IPS DF 4.7 (cell line): ENCODE measurements around the gene MRTFB.
A peak's percentile ranks its signal among the peaks of the same experiment; 100 is the strongest.
"Not testable (repeated sequence)": the region's sequence is repeated elsewhere in the genome, so short reads cannot be mapped to it uniquely, and the experiment has no call there.

Source experiments
- DNase-seq: peaks from one replicate; pipeline ENCODE4 v3.0.0-alpha.2; 2013; ENCODE audit warnings: low spot score; ENCODE audit errors: extremely low read depth

MRTFB gene, protein sequence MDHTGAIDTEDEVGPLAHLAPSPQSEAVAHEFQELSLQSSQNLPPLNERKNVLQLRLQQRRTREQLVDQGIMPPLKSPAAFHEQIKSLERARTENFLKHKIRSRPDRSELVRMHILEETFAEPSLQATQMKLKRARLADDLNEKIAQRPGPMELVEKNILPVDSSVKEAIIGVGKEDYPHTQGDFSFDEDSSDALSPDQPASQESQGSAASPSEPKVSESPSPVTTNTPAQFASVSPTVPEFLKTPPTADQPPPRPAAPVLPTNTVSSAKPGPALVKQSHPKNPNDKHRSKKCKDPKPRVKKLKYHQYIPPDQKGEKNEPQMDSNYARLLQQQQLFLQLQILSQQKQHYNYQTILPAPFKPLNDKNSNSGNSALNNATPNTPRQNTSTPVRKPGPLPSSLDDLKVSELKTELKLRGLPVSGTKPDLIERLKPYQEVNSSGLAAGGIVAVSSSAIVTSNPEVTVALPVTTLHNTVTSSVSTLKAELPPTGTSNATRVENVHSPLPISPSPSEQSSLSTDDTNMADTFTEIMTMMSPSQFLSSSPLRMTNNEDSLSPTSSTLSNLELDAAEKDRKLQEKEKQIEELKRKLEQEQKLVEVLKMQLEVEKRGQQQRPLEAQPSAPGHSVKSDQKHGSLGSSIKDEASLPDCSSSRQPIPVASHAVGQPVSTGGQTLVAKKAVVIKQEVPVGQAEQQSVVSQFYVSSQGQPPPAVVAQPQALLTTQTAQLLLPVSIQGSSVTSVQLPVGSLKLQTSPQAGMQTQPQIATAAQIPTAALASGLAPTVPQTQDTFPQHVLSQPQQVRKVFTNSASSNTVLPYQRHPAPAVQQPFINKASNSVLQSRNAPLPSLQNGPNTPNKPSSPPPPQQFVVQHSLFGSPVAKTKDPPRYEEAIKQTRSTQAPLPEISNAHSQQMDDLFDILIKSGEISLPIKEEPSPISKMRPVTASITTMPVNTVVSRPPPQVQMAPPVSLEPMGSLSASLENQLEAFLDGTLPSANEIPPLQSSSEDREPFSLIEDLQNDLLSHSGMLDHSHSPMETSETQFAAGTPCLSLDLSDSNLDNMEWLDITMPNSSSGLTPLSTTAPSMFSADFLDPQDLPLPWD

DNA sequence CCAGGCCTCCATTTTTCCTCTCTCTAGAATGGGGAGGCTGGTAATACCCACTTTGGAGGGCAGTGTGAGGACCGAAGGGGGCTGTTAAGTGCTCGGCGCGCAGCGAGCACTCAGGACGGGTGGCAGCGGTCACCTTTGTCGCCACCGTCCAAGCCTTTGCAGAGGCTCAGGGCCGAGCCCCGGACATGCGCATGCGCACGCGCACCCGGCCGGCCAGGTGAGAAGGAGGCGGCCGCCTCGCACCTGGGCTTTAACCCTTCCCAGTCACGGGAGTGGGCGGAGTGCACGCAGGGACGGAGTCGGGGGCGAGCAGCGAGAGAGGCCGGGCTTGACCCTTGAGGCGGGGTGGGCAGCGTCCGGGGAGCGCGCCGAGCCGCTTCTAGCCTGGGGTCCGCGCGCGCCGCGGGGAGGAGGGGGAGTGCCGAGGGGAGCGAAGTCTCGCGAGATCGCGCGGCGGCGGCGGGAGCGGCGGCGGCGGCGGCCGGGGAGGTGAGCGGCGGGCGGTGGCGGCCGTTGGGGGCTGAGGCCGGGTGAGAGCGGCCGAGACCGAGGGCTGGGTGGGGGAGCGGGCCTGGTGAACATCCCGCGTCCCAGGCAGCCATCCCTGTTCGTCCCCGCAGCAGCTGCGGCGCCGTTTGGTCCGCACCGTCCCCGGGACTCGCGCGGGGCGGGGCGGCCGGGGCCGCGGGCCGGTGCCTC lies at the start of gene MRTFB:
MRTFB (plus strand) TSS at position 443 of the 699 bp plus-strand sequence. CDS start 69,288 bp downstream, outside the sequence.
- peak; percentile 19 for DNase-seq

DNA sequence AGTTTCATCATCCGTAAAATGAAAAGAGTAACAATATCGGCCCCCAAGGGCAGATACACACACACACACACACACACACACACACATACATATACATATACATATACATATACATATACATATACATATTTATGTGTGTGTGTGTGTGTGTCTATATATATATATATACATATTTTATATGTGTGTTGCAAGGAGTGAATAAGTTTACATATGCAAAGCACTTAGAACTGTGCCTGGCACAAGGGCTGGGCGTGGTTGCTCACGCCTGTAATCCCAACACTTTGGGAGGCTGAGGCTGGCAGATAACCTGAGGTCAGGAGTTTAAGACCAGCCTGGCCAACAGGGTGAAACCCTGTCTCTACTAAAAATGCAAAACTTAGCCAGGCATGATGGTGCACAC lies 47.6 kb upstream of the MRTFB start:
- not testable (repeated sequence) for DNase-seq

DNA sequence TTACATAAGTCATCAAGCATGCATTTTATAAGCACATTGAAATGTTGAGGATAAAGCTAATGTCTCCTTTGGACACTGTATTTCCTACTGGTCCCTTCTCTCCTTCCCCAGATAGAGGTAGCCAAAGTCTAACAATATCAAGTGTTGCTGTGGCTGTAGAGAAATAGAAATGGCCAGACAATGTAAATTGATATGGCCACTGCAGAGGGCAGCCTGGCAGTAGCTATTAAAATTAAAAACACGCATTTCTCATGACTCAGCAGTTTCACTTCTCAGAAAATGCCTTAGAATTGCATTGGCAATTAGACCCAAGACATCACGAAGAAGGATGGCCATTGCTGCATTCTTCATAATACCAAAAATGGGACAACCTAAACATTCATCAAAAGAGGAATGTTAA lies 46.8 kb upstream of the MRTFB start:
- DNase-seq, result no peak

DNA sequence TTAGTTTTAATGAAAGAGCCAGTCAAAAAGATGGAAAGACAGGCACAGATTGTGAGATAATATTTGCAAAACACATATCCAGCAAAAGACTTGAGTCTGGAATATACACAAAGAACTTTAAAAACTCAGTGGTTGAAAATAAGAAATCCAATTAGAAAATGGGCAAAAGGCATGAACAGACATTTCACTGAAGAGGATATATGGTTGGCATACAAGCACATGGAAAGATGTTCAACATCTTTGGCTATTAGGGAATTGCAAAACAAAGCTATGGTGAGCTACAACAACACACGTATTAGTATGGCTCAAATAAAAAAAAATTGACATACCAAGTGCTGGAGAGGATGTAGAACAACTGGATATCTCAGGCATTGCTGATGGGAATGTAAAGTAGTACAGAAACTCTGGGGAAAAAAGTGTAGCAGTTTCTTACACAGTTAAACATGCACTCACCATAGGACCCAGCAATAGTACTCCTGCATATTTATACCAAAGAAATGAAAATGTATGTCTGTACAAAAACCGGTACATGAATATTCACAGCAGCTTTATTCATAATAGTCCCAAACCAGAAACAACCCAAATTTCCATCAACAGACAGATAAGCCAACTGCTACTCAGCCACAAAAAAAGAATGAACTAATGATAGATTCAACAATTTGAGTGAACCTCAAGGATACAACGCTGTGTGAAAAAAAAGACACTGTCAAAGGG lies 44.4 kb upstream of the MRTFB start:
- no peak for DNase-seq

DNA sequence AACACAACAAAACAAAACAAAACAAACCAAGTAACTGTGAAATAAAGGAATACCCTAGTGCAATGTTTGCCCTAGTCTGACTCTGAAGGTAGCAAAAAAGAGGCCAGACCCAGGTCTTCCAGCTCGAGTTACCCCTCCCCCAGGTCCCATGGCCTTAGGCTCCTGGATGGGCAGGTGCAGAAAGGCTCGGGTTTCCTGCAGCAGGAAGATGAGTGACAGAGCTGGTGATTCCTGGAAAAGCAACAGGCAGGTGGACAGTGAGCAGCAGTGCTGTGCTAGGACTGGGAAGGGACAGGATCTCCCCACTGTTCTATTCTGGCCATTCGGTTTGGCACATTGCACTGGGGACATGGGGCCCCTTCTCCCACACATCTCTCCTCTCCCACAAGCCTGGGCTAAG lies 42.9 kb upstream of the MRTFB start:
- no peak for DNase-seq

DNA sequence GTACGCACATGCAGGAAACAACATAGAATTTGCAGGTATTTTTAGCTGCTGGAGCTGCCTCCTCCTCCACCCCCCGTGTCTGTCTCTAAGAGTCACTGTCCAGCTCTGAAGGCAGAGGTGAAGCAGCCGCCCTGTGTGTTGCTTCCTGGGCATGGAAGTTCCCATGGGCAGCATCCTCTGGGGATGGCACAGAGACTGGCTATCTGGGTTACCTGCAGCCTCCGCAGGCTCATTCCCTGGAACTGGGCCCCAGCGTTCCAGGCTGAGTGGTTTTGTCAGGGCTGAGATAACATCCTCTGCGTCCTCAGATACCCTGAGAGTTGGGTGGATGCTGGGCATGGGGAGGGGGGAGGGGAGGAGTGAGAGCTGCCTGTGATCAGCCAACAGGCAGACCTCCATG lies 41.5 kb upstream of the MRTFB start:
- no peak for DNase-seq

DNA sequence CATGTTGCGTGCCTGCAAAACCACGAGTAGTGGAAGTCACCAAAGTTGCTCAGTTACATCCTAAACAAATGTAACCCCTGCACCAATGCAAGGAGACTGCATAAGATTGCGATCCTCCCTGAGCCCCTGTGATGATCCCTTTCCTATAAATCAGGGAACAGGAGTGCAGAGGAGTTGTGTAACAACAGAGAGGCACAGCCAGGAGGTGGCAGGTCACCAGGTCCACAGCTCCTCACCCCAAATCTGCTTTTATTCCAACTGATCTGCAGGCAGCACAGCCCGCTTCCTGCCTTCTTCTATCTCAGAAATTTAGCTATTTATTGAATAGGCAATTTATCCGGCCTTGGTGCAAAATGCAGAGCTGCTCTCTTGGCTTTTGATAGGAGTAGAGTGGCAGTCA lies 36.0 kb upstream of the MRTFB start:
- no peak for DNase-seq

DNA sequence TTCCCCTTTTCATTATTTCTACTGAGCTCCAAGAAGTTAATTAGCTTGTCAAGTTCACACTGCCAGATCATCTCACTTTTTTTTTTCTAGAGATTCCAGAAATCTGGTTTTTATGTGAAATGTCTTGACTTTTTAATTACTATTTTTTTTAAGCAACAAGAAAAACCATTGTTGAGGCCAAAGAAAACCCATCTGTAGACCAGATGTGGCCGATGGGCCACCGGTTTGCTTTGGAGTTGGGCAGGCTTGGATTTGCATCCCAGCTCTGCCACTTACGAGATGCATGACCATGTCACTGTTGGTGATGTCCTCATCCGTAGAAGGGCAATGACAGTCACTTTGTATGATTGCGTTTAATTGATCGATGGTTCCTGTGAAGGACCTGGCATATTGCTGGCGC lies 34.2 kb upstream of the MRTFB start:
- DNase-seq, result no peak

DNA sequence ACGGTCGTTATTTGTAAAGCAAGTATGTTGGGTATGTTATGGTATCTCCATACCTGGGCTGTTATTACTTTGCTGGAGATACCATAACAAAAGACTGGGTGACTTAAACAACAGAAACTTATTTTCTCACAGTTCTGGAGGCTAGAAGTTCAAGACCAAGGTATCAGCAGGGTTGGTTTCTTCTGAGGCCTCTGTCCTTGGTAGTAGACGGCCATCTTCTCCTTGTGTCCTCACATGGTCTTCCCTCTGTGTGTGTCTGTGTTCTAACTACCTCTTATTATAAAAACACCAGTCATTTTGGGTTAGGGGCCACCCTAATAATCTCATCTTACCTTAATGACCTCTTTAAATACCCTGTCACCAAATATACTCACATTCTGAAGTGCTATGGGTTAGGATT lies 33.2 kb upstream of the MRTFB start:
- DNase-seq, result no peak

DNA sequence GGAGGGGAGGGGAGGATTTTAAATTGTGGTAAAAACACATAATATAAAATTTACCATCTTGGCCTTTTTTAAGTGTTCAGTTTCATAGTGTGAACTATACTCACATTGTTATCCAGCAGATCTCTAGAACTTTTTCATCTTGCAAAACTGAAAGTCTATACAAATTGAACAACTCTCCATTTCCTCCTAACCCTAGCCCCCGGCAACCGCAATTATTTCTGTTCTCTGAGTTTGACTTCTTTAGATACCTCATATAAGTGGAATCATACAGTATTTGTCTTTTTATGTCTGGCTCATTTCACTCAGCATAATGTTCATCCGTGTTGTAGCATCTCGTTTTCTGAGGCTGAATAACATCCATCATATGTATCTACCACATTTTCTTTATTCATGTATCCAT lies 30.0 kb upstream of the MRTFB start:
- DNase-seq, result no peak

DNA sequence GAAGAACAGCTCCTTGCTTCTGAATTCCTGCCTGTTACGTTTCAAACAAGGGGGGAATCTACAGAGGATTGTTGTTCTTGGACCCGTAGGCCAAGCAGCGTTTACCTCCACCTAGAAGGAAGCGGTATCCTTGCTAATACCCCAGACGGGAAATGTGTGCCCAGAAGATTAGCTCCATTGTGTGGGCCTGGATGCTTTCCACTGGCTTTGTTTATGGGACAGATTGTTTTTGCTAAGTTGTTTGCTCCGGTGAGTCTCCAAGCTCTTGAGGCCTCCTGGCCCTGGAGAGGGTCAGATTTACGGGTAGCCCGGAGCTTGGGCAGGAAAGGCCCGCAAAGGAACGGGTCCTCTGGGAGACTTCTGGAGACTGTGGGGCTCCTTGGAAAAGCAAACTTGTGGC lies 28.4 kb upstream of the MRTFB start:
- DNase-seq, result no peak

DNA sequence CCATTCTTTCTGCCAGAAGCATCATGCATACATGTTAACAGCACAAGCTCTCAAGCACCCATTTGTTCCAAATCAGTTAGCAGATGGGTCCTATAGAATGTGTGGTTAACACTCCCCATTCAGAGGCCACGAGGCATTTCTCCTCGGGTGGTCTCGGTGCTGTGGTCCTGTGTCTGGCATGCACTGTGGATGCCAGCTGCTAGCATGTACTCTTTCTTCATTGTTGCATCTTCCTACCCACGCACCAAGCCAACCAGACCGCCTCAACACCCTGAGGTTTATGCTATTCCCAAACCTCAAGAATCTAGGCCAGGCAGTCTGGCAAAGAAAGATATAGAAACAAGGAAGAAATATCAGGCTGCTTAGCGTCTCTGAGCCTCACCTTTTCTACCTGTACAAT lies 27.8 kb upstream of the MRTFB start:
- DNase-seq, result no peak

DNA sequence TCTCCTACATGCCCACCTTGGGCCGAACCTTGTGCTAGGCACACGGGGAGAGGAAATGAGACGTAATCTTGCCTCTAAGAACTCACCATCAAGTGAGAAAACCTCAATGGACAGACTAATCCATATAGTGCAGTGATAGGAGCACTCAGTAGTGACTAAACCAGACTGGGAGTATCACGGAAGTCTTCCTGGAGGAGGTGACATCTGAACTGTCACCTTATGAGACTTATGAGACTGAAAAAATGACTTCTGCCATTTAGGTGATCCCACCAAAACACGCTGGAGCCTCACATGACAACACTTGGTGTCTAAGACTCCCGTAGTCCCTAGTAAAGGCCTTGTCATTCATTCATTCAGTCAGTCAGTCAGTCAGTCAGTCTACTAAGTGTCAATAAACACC lies 27.3 kb upstream of the MRTFB start:
- no peak for DNase-seq

DNA sequence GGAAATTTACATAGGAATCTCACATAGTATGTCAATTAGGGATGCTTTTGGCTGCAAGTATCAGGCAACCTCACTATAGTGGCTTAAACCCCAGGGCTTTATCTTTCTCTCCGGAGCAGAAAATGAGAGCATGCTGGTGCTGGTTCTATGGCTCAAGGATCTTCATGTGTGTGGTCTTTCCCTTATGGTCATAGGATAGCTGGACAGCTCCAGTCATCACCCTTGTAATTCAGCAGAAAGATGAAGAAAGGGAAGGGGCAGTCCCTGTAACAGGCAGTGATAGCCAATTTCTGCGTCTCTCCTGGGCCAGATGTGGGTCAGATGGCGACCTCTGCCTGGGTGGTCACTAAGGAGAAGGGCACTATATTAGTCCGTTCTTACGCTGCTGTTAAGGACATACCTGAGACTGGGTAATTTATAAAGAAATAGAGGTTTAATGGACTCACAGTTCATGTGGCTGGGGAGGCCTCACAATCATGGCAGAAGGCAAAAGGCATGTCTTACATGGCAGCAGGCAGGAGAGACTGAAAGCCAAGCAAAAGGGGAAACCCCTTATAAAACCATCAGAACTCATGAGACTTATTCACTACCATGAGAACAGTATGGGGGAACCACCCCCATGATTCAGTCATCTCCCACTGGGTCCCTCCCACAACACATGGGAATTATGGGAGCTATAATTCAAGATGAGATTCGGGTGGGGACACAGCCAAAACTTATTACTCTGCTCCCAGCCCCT lies 23.8 kb upstream of the MRTFB start:
- not testable (repeated sequence) for DNase-seq

DNA sequence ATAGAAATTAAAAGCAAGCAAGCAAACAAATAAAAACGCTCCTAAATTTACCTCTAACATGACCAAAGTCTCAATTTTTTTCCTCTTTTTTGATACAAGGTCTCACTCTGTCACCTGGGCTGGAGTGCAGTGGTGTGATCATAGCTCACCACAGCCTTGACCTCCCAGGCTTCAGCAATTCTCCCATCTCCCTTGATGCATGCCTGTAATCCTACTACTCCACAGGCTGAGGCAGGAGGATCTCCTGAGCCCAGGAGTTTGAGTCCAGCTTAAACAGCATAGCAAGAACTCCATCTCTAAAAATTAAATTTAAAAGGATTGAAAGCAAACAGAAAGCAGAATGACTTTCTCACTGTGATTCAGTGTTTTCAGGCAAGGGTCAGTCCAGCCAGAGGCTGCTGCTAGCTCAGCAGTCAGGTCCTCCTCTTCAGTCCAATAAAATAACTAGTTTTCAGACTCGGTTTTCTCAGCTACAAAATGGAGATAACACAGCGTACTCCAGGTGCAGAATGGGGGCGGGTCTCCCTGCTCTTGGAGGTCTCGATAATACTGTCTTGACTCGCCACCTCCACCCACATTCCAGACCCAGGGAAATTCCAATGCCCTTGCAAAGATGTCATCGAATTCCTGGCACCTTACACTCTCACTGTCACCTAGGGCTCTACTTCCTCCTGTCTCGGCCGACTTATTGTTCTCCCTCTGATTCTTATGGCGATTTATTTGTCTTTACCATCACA lies 20.7 kb upstream of the MRTFB start:
- peak; percentile 66 for DNase-seq

DNA sequence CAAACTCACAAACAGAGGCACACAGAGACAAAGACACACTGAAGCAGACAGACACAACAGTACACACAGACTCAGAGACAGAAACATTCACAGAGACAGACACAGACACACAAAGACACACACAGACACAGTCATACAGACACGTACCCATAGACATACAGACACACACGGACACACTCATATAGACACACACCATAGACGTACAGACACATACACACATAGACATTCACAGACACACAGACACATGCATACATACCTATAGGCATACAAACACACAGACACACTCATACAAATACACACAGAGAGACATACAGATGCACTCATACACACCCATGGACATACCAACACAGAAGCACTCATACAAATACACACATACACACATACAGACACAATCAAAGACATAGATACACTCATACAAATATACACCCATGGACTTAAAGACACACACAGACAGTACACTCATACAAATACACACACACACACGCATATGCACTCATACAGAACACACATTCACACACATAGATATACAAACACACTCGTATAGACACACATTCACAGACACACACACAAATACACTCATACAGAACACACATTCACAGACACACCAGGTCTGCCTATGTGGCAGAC lies 19.9 kb upstream of the MRTFB start:
- DNase-seq, result no peak

DNA sequence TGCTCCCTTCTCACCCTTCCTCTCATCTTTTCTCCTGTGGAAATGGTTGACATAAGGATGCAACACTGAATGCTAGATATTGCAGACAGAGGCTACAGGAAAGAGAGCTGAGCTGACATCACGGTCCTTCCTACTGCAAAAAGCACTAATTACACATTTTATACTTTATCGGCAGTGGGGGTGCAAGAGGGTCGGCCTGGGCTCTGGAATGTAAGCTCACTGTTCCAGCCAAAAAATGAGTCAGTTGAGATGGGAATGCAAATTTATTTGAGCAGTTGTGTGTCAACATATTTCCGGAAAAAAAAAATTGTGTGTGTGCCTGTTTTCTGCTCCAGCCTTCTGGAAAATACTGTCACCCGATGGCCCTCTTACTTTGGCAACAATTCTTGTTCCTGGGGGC lies 14.1 kb upstream of the MRTFB start:
- no peak for DNase-seq

DNA sequence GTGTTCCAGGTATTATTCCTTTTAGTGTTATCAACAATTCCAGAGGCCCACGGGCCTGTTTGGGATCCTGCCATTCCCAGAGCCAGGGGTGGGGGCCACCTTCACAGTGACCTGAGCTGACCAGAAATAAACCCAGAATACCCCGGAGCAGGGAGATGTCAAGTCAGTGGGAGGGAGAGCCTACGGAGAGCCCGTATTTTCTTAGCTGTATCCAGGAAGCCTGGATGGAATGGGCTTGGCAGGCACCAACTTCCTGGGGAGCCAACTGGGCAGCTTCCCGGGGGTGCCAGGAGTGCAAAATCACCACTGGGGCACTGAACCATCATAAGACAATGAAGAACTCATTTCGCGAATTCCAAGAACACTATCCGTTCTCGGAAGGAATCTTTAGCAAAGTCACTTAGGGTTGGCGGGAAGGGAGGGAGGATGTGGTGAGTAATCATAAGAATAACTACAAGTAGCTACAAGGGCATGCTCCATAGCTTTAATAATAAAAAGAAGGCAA lies 13.2 kb upstream of the MRTFB start:
- no peak for DNase-seq

DNA sequence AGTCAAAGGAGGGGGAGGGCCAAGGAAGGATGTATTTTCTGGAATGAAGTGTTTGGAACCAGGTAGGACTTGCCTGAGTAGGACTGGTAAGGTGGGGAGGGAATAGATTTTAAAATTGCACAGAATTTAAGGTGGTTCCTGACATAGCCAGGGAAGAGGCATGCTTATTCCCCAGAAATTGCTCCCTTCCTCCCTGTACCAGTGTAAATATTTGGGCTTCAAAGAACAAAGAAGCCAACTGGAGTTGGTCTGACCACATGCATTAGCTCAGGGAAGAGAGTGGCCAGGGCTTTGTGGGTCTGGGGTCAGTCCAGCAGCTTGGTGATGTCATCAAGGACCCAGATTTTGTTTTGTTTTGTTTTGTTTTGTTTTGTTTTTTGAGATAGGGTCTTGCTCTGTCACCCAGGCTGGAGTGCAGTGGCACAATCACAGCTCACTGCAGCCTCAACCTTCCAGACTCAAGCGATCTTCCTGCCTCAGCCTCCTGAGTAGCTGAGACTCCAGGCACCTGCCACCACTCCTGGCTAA lies 9.3 kb upstream of the MRTFB start:
- DNase-seq, result no peak
